NCI-H1105 (cell line): Measurements from ENCODE around the gene PTGIR.

Experiments
- DNase-seq: peaks from one replicate; lab custom pipeline; 2025; lab: John Stamatoyannopoulos, UW

PTGIR gene

DNA sequence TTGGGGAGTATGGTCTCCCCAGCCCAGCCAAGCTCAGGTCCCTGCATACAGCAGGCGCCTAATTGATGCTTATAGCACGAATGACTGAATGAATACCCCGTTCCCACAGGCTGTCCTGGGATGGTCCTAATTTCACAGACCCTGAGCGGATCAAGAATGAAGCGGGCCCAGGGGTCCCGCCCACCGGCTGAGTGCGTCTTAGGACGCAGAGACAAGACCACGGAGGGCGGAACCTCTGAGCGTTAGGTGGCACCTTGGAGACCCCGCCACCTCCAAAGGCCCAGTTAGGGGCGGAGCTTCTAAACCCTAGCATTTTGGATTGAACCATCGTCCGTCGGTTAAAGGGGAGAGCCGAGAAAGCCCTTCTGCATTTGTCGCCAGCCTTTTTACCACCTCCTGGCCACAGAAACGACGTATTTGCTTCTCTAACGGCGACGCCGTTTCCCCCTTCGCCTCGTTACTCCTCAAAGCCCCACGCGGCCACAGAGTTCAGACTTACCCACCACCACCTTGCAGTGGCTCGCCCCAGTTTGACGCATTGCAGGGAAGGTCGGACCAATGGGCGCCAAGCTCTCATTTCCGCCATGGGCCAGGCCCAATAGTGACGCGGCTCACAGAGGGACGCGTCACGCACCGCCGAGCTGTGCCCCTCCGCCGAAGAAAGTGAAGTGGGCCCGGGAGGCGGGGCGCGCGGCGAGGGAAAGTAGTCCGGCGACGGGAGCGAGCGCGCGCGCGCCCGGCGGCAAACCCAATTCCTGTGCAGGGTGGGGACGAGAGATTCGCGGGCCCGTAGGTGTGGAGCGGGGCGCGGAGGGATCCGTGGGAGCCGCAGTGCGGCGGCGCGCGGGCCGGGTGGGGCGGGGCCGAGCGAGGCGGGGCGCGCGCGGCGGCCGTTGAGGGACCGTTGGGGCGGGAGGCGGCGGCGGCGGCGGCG, 24.2 kb downstream of the PTGIR start:
- DNase-seq, result peak; percentile 99

DNA sequence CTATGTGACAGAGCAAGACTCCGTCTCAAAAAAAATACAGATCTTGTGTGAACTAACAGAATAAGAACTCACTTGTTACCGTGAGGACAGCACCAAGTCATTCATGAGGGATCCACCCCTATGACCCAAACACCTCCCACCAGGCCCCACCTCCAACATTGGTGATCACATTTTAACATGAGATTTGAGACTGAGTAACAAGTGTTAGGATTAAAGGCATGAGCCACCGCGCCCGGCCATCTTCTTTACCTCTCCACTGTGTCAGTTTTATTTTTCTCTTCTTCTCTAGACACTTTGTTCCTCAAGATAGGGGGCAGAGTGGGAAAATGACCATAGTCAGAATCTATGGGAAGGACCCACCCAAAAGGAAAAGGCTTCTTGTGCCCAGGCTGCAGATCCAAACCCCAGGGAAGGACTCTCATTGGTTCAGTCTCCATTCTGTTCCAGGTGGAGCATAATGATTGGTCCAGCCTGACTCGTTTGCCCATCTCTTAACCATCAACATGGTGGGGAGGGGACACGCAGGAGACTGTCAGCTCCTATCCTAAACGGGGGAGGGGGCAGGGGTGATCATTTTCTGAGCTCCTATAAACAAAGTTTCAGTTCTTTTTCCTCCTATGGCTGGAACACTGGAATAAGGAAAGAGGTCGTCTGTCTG, 25.0 kb downstream of the PTGIR start:
- no peak for DNase-seq

DNA sequence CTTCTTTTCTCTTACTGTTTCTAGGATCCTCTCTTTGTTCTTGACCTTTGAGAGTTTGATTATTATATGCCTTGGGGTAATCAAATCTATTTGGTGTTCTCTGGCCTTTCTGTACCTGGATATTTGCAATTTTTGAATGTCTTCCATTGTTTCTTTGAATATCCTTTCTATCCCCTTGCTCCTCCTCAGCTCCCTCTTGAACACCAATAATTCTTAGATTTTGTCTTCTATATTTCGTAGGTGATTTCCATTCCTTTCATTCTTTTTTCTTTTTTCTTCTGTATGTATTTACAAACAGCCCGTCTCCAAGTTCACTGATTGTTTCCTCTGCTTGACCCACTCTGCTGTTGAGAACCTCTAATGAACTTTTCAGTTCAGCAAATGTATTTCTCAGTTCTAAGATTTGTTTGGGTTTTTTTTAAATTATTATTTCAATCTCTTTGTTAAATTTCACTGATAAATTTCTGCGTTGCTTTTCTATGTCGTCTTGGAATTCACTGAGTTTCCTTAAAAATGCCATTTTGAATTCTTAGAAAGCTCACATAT, 26.4 kb downstream of the PTGIR start:
- no peak for DNase-seq

DNA sequence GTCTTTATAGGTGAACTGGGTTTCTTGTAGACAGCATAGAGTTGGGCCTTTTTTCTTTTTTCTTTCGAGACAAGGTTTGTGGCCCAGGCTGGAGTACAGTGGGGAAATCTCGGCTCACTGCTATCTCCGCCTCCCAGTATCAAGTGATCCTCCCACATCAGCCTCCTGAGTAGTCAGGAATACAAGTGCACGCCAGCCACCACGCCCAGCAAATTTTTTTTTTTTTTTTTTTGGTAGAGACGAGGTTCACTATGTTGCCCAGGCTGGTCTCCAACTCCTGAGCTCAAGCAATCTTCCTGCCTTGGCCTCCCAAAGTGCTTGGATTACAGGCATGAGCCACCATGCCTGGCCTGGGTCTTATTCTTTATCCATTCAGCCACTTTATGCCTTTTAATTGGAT, 28.9 kb downstream of the PTGIR start:
- no peak for DNase-seq

DNA sequence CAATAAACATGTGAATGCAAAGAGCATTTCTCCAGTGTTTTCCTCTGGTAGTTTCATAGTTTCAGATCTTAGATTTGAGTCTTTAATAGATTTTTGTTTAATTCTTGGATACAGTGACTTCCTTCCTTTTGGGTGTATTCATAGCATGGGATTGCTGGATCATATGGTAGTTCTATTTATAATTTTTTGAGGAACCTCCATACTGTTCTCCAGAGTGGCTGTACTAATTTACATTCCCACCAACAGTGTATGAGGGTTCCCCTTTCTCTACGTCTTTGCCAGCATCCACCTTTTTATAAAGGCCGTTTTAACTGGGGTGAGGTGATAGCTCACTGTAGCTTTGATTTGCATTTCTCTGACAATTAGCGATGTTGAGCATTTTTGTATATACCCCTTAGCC, 33.0 kb downstream of the PTGIR start:
- no peak for DNase-seq

DNA sequence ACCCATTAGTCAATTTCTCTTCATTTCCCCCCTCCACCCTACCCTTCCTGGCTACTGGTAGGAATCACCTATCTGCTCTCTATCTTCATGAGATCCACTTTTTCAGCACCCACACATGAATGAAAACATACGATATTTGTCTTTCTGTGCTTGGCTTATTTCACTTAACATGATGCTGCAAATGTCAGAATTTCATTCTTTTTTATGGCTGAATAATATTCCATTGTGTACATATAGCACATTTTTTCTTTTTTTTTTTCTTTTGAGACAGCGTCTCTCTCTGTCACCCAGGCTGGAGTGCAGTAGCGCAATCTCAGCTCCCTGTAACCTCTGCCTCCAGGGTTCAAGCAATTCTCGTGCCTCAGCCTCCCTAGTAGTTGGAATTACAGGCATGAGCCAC, 33.6 kb downstream of the PTGIR start:
- DNase-seq, result no peak

DNA sequence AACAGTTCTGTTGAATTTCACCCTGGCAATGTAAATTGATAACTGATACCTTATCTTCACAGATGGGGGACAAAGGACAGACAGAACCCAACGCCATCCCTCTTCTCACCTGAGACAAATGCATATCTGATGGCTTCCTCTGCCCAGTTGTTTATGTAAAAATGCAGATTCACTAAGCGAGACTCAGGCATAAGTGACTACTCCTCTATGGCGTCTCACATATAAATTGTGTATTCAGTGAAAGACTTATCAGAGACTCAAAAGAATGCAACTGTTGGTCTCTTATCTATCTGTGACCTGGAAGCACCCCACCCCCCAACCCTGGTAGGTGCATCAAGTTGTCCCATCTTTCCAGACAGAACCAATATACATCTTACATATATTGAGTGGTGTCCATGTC, 37.0 kb downstream of the PTGIR start:
- DNase-seq, result no peak

DNA sequence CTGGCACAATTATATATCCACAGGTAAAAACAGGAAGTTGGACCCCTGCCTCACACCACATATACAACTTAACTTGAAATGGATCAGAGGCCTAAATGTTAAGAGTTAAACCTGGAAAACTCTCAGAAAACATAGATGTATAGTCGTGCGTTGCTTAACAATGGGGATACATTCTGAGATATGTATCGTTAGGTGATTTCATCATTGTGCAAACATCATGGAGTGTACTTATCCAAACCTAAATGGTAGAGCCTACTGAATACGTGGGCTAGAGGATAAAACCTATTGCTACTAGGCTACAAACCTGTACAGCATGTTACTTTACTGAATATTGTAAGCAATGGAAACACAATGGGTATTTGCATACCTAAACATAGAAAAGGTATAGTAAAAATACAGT, 38.6 kb downstream of the PTGIR start:
- no peak for DNase-seq

DNA sequence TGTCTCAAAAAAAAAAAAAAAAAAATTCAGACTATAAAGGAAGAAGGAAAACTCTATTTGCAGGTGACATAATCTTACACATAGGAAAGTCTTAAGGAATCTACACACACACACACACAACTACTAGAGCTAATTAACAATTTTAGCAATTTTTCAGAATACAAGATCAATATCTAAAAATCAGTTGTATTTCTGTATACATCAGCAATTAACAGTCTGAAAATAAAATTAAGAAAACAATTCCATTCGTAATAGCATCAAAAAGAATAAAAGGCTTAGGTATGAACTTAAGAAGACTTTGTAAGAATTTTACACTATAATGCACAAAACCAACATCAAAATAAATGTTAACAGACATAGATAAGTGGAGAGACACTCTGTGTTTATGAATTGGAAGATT, 39.4 kb downstream of the PTGIR start:
- DNase-seq, result no peak

DNA sequence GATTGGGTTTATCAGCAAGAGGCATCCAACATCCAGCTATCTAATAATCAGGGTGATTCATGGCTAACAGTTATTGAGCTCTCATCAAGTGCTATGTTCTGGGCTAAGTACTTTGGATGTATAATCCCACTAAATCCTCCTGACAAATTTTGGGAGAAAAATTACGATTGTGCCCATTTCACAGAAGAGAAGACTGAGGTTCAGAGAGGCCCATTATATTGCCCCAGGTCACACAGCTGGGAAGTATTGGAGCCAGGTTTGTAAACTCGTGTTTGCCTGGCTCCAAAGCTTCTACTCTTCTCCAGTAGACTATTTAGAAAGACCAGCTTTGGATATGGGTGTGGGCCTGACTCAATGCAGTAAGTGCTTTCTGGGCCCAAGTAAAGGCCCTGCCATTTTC, 44.6 kb downstream of the PTGIR start:
- DNase-seq, result no peak

DNA sequence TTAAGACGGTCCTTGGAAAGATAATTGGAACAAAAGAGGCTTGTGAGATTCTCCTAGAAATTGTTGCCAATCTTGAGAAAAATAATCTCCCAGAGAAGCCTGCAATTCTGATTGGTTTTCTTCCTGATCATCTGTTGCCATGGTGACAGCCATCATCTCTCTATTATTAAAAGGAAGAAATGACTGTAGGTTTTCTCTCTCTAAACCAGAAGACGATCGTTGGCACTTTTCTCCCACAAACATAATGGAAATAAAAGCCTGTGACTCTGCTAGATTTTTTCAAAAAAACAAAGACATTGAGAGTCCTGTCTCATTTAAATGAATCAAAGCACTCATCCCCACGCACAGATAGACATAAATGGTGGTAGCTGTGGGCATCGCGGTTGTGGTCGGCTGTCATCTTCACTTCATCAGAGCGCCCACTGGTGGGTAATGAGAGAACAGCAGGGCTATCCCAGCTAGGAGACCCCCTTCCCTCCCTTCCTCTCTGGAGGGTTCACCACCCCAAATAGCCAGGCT, 45.5 kb downstream of the PTGIR start:
- peak; percentile 21 for DNase-seq

DNA sequence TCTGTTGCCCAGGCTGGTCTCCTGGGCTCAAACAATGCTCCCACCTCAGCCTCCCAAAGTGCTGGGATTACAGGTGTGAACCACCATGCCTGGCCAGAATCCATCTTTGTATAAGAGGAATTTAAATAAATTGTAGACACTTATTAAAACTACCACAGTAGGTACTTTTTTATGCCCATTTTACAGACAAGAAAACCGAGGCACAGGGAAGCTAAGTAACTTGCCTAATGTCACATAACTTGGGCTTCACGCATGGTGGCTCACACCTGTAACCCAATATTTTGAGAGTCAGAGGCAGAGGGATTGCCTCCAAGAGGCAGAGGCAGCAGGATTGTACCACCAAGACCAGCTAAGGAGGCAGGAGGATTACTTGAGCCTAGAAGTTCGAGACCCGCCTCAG, 46.4 kb downstream of the PTGIR start:
- DNase-seq, result no peak

DNA sequence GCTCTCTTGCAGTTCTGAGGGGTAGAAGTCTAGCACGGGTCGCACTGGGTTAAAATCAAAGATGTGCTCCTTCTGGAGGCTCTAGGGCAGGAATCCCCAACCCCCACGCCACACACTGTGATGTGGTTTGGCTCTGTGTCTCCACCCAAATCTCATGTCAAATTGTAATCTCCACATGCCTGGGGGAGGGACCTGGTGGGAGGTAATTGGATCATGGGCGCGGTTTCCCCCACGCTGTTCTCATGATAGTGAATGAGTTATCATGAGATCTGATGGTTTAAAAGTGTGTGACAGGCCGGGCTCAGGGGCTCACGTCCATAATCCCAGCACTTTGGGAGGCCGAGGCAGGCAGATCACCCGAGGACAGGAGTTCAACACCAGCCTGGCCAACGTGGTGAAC, 50.4 kb downstream of the PTGIR start:
- no peak for DNase-seq

DNA sequence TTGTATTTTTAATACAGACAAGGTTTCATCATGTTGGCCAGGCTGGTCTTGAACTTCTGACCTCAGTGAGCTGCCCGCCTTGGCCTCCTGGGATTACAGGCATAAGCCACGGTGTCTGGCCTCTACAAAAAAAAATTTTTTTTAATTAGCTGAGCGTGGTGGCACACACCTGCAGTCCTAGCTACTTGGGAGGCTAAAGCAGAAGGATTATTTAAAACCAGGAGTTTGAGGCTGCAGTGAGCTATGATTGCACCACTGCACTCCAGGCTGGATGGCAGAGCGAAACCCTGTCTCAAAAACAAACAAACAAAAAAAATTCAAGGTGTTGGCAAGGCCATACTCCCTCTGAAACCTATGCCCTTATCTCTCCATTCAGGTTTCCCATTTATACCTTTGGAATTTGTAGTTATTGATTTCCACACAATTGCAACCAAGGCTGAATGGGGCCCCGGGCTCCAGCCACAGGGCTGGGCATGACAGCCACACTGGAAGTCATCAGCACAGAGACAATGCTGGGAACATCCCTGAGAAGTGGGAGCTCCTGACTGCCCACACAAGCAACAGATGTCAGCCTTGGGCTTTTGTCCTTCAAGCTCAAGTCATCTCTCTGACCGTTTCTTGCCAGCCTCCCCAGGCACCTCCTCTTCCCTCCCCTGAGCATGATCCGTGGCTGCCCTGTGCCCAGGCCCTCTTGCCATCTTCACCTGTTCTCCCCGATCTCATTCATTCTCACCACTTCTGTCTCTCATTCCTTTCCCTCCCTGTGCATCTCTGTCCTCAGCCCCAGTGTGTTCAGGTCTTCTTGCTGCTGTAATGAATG, 51.0 kb downstream of the PTGIR start:
- DNase-seq, result no peak

DNA sequence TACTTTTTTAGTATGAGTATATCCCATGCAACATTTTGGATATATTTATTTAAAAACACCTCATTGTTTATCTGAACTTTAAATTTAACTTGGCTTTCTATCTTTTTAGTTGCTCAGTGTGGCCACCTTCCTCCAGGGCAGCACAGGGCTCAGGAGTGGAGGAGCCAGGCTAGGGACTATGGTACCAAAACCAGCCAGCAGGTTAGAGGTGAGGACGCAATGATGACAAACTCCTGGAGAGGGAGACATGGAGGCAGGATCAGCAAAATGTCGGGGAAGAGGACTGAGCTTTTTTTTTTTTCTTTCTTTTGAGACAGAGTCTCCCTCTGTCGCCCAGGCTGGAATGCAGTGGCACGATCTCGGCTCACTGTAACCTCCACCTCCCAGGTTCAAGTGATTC, 53.4 kb downstream of the PTGIR start:
- no peak for DNase-seq
